ENCODE results near the gene PRR5L.

The PRR5L gene

GRCh38 chr11:36447947-36448346, 151.9 kb downstream of the PRR5L start:
- Histone ChIP-seq H4K20me1 (ENCODE audit: insufficient read depth) (no peaks in the 10 kb centered on the region), H3K4me3 (IDR thresholded peaks at IDR 0.05; ENCODE audit: insufficient read depth, low read depth, low read length) (no peak overlapping the region), H3K4me2 (no peak overlapping the region), H2AFZ (ENCODE audit: low read depth) (no peak overlapping the region), H3K27ac (no peak overlapping the region), H3K4me1 (ENCODE audit: low read depth, poor library complexity, severe bottlenecking) (peaks cover 36% of the 10 kb centered on the region), H3K36me3 (ENCODE audit: insufficient read depth) (no peaks in the 10 kb centered on the region), H3K9ac (no peak overlapping the region), H3K79me2 (ENCODE audit: insufficient read depth, low read depth) (no peaks in the 10 kb centered on the region), H3K27me3 (ENCODE audit: insufficient read depth, low read depth) (no peaks in the 10 kb centered on the region)
- no peak for TF ChIP-seq CTCF (conservative IDR thresholded peaks at IDR 0.05; ENCODE audit: low read depth, low read length)

- peak overlapping the region; percentile 10 for H3K4me2 ChIP-seq
- no peaks in the 10 kb centered on the region for H3K36me3 ChIP-seq (ENCODE audit: insufficient read depth)
- H3K27ac ChIP-seq, result no peak overlapping the region
Observed at GRCh38 chr11:36449561-36450096, 153.5 kb downstream of the PRR5L start.

GRCh38 chr11:36450110-36450572, 154.1 kb downstream of the PRR5L start:
- no peak overlapping the region for H3K4me3 ChIP-seq (IDR thresholded peaks at IDR 0.05; ENCODE audit: insufficient read depth, low read depth, low read length)
- peaks cover 57% of the 10 kb centered on the region for H3K4me1 ChIP-seq (ENCODE audit: low read depth, poor library complexity, severe bottlenecking)
- H3K27me3 ChIP-seq (ENCODE audit: insufficient read depth, low read depth), result no peaks in the 10 kb centered on the region
- no peaks in the 10 kb centered on the region for H3K79me2 ChIP-seq (ENCODE audit: insufficient read depth, low read depth)
- no peak for TF ChIP-seq CTCF (conservative IDR thresholded peaks at IDR 0.05; ENCODE audit: low read depth, low read length)
- H3K27ac ChIP-seq, result no peak overlapping the region
- no peaks in the 10 kb centered on the region for H3K36me3 ChIP-seq (ENCODE audit: insufficient read depth)
- no peaks in the 10 kb centered on the region for H4K20me1 ChIP-seq (ENCODE audit: insufficient read depth)
- H3K9ac ChIP-seq, result no peak overlapping the region
- H3K4me2 ChIP-seq, result peak overlapping the region; percentile 10
- H2AFZ ChIP-seq (ENCODE audit: low read depth), result no peak overlapping the region

More at GRCh38 chr11:36449561-36450096, 153.5 kb downstream of the PRR5L start:
- H2AFZ ChIP-seq (ENCODE audit: low read depth), result no peak overlapping the region
- no peak overlapping the region for H3K4me3 ChIP-seq (IDR thresholded peaks at IDR 0.05; ENCODE audit: insufficient read depth, low read depth, low read length)
- H3K9ac ChIP-seq, result no peak overlapping the region
- H3K79me2 ChIP-seq (ENCODE audit: insufficient read depth, low read depth), result no peaks in the 10 kb centered on the region
- H3K4me1 ChIP-seq (ENCODE audit: low read depth, poor library complexity, severe bottlenecking), result peaks cover 53% of the 10 kb centered on the region
- H4K20me1 ChIP-seq (ENCODE audit: insufficient read depth), result no peaks in the 10 kb centered on the region
- no peaks in the 10 kb centered on the region for H3K27me3 ChIP-seq (ENCODE audit: insufficient read depth, low read depth)
- TF ChIP-seq CTCF (conservative IDR thresholded peaks at IDR 0.05; ENCODE audit: low read depth, low read length), result no peak

GRCh38 chr11:36451045-36451444, 155.0 kb downstream of the PRR5L start:
- H4K20me1 ChIP-seq (ENCODE audit: insufficient read depth), result no peaks in the 10 kb centered on the region
- H3K9ac ChIP-seq, result no peak overlapping the region
- H3K4me2 ChIP-seq, result peak overlapping the region; percentile 96; the same call in 1 of the 2 replicates
- H3K4me1 ChIP-seq (ENCODE audit: low read depth, poor library complexity, severe bottlenecking), result peaks cover 66% of the 10 kb centered on the region
- H3K27me3 ChIP-seq (ENCODE audit: insufficient read depth, low read depth), result no peaks in the 10 kb centered on the region
- H3K79me2 ChIP-seq (ENCODE audit: insufficient read depth, low read depth), result no peaks in the 10 kb centered on the region
- no peak overlapping the region for H3K4me3 ChIP-seq (IDR thresholded peaks at IDR 0.05; ENCODE audit: insufficient read depth, low read depth, low read length)
- no peak overlapping the region for H3K27ac ChIP-seq
- H3K36me3 ChIP-seq (ENCODE audit: insufficient read depth), result no peaks in the 10 kb centered on the region
- H2AFZ ChIP-seq (ENCODE audit: low read depth), result no peak overlapping the region
- no peak for TF ChIP-seq CTCF (conservative IDR thresholded peaks at IDR 0.05; ENCODE audit: low read depth, low read length)

All from KMS-11 (cell line).